HepG2 (cell line): ENCODE measurements around the gene SLC26A3. TPM values are rescaled to one million over a fixed set of nuclear protein-coding genes. Genes with fewer than 3 reads are reported as not detected.

ENCODE experiments used
- ETV5 ChIP-seq: IDR thresholded peaks from 2 replicates; pipeline ENCODE4 v1.6.1; 2018; ENCODE audit warnings: missing biosample characterization, missing genetic modification reagents, inconsistent platforms, borderline replicate concordance
- HDAC2 ChIP-seq: sonication (generic); formaldehyde crosslinking; IDR thresholded peaks from 2 replicates; pipeline ENCODE4 v1.4.0; 2020; ENCODE audit warnings: missing genetic modification reagents
- KLF6 ChIP-seq: IDR thresholded peaks from 2 replicates; pipeline ENCODE4 v1.8.0; 2016; ENCODE audit warnings: missing biosample characterization, missing genetic modification reagents
- SALL2 ChIP-seq: sonication (generic); formaldehyde crosslinking; IDR thresholded peaks from 2 replicates; pipeline ENCODE4 v1.8.1; 2023; ENCODE audit warnings: mild to moderate bottlenecking, missing genetic modification reagents, inconsistent platforms
- SOX6 ChIP-seq, 2 experiments: fragments of 450-650 bp in 1 of 2; sonication (generic) in 1 of 2; formaldehyde crosslinking in 1 of 2; IDR thresholded peaks; 2 replicates each; pipeline versions ENCODE4 v1.4.0 to v1.6.1; 2017 to 2020; ENCODE audit warnings: antibody characterized with exemption in 1 of 2, mild to moderate bottlenecking in 1 of 2, missing genetic modification reagents in 1 of 2
- TCF12 ChIP-seq, 2 experiments: fragments of 450-650 bp in 1 of 2; sonication (generic) in 1 of 2; formaldehyde crosslinking in 1 of 2; IDR thresholded peaks; 2 replicates each; pipeline versions ENCODE4 v1.6.1 to v1.8.0; 2017 to 2022; ENCODE audit warnings: antibody characterized with exemption in 1 of 2, mild to moderate bottlenecking in 1 of 2, missing genetic modification reagents in 1 of 2, moderate library complexity in 1 of 2
- ZBTB3 ChIP-seq: sonication (generic); formaldehyde crosslinking; IDR thresholded peaks from 2 replicates; pipeline ENCODE4 v1.4.0; 2020; ENCODE audit warnings: low read depth, mild to moderate bottlenecking, moderate library complexity, missing genetic modification reagents, borderline replicate concordance
- ZNF34 ChIP-seq: sonication (generic); formaldehyde crosslinking; IDR thresholded peaks from 2 replicates; pipeline ENCODE4 v1.4.0; 2020; ENCODE audit warnings: mild to moderate bottlenecking, missing genetic modification reagents, borderline replicate concordance
- ZNF44 ChIP-seq: sonication (generic); formaldehyde crosslinking; IDR thresholded peaks from 2 replicates; pipeline ENCODE4 v1.5.1; 2020; ENCODE audit warnings: mild to moderate bottlenecking, missing genetic modification reagents
- ZNF607 ChIP-seq: sonication (generic); formaldehyde crosslinking; IDR thresholded peaks from 2 replicates; pipeline ENCODE4 v1.5.1; 2020; ENCODE audit warnings: missing genetic modification reagents, mild to moderate bottlenecking, borderline replicate concordance
- ZNF878 ChIP-seq: sonication (generic); formaldehyde crosslinking; IDR thresholded peaks from 2 replicates; pipeline ENCODE4 v1.8.1; 2023; ENCODE audit warnings: mild to moderate bottlenecking, missing genetic modification reagents, moderate library complexity
- polyA plus RNA-seq, 8 experiments: library from polyadenylated mRNA; depleted of rRNA in 3 of 8; stranded (reverse) in 7 of 8; unstranded in 1 of 8; fragments of >200 nt; fragmentation: Illumina TruSeq in 4 of 8; extraction: Trizol in 4 of 8; gene quantifications; 2 replicates each; pipeline versions ENCODE4 v1.2.1 to v1.2.3, GENCODE V29; 2011 to 2016; ENCODE audit warnings: low read depth in 4 of 8, missing spikeins in 1 of 8, mixed read lengths in 1 of 8; ENCODE audit not compliant: insufficient read depth in 1 of 8
- total RNA-seq, 5 experiments: library from RNA; depleted of rRNA; stranded (reverse); fragments of >200 nt; fragmentation: Illumina TruSeq; extraction: Trizol; gene quantifications; 2 replicates each; pipeline ENCODE4 v1.2.3, GENCODE V29; 2016; ENCODE audit warnings: low read depth in 1 of 5
- TF ChIP-seq, protein P1 (sequence below): sonication (generic); formaldehyde crosslinking; IDR thresholded peaks from 2 replicates; pipeline ENCODE4 v1.5.0; 2020; ENCODE audit warnings: missing genetic modification reagents, mild to moderate bottlenecking, borderline replicate concordance
- TF ChIP-seq, protein P2 (sequence below): sonication (generic); formaldehyde crosslinking; IDR thresholded peaks from 2 replicates; pipeline ENCODE4 v1.8.0; 2022; ENCODE audit warnings: mild to moderate bottlenecking, missing genetic modification reagents; ENCODE audit not compliant: insufficient replicate concordance
- TF ChIP-seq, protein P3 (sequence below): sonication (generic); formaldehyde crosslinking; IDR thresholded peaks from 2 replicates; pipeline ENCODE4 v1.8.0; 2022; ENCODE audit warnings: missing genetic modification reagents, low read depth, mild to moderate bottlenecking, borderline replicate concordance
- TF ChIP-seq, protein P4 (sequence below): IDR thresholded peaks from 2 replicates; pipeline ENCODE4 v1.6.1; 2016; ENCODE audit warnings: low read depth, borderline replicate concordance
- TF ChIP-seq, protein P5 (sequence below): IDR thresholded peaks from 2 replicates; pipeline ENCODE4 v1.6.1; 2018; ENCODE audit warnings: missing genetic modification reagents, mild to moderate bottlenecking, missing compliant biosample characterization
- TF ChIP-seq, protein P6 (sequence below): sonication (generic); formaldehyde crosslinking; IDR thresholded peaks from 2 replicates; pipeline ENCODE4 v1.8.0; 2022; ENCODE audit warnings: mild to moderate bottlenecking, missing genetic modification reagents, borderline replicate concordance
- TF ChIP-seq, protein P7 (sequence below), 2 experiments: sonication (generic) in 1 of 2; formaldehyde crosslinking in 1 of 2; IDR thresholded peaks; 2 replicates each; pipeline versions ENCODE4 v1.4.0 to v1.6.1; 2018 to 2020; ENCODE audit warnings: missing genetic modification reagents in 2 of 2, borderline replicate concordance in 1 of 2, low read depth in 1 of 2, mild to moderate bottlenecking in 1 of 2, missing biosample characterization in 1 of 2

The SLC26A3 gene
- total and polyA plus RNA-seq, 2 of the 13 experiments (the other 11 are each of a cell fraction or from before 2014, with no cell fraction given), result 0.11 to 0.30 TPM

DNA sequence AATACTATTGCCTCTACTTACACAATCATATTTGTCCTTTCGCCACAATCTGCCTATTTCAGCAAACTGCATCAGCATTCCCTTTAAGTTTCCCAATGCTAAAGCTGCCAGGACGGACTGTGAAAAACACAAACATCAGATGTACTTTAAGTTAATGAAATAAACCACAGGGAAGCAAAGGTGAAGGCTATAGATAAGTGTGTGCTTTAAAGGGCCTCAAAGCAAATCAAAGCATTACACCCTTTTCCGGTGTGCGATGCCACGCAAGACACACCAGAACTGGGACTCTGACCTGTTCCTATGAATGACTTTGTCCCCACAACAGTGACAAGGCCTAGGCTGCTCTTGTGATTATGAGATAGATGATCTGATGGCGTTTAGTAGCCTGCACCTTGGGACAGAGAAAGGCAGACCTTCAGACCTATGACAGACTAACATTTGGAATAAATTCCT, 23.4 kb downstream of the SLC26A3 start (continued):
- TF ChIP-seq, protein P1, sequence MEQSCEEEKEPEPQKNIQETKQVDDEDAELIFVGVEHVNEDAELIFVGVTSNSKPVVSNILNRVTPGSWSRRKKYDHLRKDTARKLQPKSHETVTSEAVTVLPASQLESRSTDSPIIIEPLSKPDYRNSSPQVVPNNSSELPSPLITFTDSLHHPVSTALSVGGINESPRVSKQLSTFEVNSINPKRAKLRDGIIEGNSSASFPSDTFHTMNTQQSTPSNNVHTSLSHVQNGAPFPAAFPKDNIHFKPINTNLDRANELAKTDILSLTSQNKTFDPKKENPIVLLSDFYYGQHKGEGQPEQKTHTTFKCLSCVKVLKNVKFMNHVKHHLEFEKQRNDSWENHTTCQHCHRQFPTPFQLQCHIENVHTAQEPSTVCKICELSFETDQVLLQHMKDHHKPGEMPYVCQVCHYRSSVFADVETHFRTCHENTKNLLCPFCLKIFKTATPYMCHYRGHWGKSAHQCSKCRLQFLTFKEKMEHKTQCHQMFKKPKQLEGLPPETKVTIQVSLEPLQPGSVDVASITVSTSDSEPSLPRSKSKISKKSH (CRISPR knock-in tag), result no peak
- TF ChIP-seq, protein P2, sequence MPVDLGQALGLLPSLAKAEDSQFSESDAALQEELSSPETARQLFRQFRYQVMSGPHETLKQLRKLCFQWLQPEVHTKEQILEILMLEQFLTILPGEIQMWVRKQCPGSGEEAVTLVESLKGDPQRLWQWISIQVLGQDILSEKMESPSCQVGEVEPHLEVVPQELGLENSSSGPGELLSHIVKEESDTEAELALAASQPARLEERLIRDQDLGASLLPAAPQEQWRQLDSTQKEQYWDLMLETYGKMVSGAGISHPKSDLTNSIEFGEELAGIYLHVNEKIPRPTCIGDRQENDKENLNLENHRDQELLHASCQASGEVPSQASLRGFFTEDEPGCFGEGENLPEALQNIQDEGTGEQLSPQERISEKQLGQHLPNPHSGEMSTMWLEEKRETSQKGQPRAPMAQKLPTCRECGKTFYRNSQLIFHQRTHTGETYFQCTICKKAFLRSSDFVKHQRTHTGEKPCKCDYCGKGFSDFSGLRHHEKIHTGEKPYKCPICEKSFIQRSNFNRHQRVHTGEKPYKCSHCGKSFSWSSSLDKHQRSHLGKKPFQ (CRISPR knock-in tag), result peak; percentile 98
- TF ChIP-seq, protein P3, sequence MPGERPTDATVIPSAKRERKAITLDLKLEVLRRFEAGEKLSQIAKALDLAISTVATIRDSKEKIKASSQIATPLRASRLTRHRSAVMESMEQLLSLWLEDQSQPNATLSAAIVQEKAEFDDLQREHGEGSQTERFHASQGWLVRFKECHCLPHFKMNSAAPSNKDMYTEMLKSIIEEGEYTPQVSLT (CRISPR knock-in tag), result no peak
- TF ChIP-seq ZNF34 (0 out of 2 replicates have a peak, but pooled peaks have one; percentile 51), TCF12 (IDR thresholded peaks at IDR 0.05) (no peak), TCF12 (CRISPR knock-in tag; IDR thresholded peaks at IDR 0.05) (peak; percentile 93), ETV5 (CRISPR knock-in tag) (peak; percentile 99), ZBTB3 (CRISPR knock-in tag) (0 out of 2 replicates have a peak, but pooled peaks have one; percentile 70), ZNF607 (CRISPR knock-in tag) (peak; percentile 68; the same call in 1 of the 2 replicates), ZNF44 (CRISPR knock-in tag) (no peak), SALL2 (peak; percentile 62; the same call in 1 of the 2 replicates), ZNF878 (CRISPR knock-in tag) (peak; percentile 97), HDAC2 (CRISPR knock-in tag) (peak; percentile 99), SOX6 (IDR thresholded peaks at IDR 0.05) (no peak), SOX6 (CRISPR knock-in tag; IDR thresholded peaks at IDR 0.05) (peak; percentile 99), KLF6 (CRISPR knock-in tag) (0 out of 2 replicates have a peak, but pooled peaks have one; percentile 56)
- TF ChIP-seq, protein P4, sequence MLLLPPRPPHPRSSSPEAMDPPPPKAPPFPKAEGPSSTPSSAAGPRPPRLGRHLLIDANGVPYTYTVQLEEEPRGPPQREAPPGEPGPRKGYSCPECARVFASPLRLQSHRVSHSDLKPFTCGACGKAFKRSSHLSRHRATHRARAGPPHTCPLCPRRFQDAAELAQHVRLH (CRISPR knock-in tag), result peak; percentile 63; the same call in 1 of the 2 replicates
- TF ChIP-seq, protein P5, sequence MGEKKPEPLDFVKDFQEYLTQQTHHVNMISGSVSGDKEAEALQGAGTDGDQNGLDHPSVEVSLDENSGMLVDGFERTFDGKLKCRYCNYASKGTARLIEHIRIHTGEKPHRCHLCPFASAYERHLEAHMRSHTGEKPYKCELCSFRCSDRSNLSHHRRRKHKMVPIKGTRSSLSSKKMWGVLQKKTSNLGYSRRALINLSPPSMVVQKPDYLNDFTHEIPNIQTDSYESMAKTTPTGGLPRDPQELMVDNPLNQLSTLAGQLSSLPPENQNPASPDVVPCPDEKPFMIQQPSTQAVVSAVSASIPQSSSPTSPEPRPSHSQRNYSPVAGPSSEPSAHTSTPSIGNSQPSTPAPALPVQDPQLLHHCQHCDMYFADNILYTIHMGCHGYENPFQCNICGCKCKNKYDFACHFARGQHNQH (CRISPR knock-in tag), result peak; percentile 96
- TF ChIP-seq, protein P6, sequence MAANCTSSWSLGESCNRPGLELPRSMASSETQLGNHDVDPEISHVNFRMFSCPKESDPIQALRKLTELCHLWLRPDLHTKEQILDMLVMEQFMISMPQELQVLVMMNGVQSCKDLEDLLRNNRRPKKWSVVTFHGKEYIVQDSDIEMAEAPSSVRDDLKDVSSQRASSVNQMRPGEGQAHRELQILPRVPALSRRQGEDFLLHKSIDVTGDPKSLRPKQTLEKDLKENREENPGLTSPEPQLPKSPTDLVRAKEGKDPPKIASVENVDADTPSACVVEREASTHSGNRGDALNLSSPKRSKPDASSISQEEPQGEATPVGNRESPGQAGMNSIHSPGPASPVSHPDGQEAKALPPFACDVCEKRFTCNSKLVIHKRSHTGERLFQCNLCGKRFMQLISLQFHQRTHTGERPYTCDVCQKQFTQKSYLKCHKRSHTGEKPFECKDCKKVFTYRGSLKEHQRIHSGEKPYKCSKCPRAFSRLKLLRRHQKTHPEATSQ, result peak; percentile 52; the same call in 1 of the 2 replicates
- TF ChIP-seq, protein P7, sequence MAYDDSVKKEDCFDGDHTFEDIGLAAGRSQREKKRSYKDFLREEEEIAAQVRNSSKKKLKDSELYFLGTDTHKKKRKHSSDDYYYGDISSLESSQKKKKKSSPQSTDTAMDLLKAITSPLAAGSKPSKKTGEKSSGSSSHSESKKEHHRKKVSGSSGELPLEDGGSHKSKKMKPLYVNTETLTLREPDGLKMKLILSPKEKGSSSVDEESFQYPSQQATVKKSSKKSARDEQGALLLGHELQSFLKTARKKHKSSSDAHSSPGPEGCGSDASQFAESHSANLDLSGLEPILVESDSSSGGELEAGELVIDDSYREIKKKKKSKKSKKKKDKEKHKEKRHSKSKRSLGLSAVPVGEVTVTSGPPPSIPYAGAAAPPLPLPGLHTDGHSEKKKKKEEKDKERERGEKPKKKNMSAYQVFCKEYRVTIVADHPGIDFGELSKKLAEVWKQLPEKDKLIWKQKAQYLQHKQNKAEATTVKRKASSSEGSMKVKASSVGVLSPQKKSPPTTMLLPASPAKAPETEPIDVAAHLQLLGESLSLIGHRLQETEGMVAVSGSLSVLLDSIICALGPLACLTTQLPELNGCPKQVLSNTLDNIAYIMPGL (CRISPR knock-in tag; IDR thresholded peaks at IDR 0.05; ENCODE audit: borderline replicate concordance in 1 of 2, low read depth in 1 of 2), result peak; percentile 37 to 60; a peak in 3 of 4 replicates
